H1 (cell line): ENCODE measurements around the gene CEP85L. TPM values are rescaled to one million over a fixed set of nuclear protein-coding genes. Genes with fewer than 3 reads are reported as not detected.
A peak's percentile ranks its signal among the peaks of the same experiment; 100 is the strongest.

ENCODE experiments used
- CTCF ChIA-PET: fragments of 300-600 bp; sonication (Branson Sonifier 250); formaldehyde crosslinking; loops from one replicate; lab custom pipeline; 2021; ENCODE audit not compliant: partially characterized antibody; lab: Charles Lee
- POLR2A ChIA-PET: fragments of 300-600 bp; sonication (Branson Sonifier 250); formaldehyde crosslinking; loops from one replicate; lab custom pipeline; 2021; ENCODE audit warnings: inconsistent platforms; ENCODE audit not compliant: partially characterized antibody; lab: Charles Lee
- DNase-seq, 2 experiments: peaks; one replicate each; pipeline versions ENCODE4 v3.0.0 to v3.0.0-alpha.2; 2010 to 2022; ENCODE audit warnings: low spot score in 2 of 2, low read depth in 1 of 2, mixed read lengths in 1 of 2
- FAIRE-seq: peaks from 2 replicates; lab custom pipeline; 2011; peaks lifted over from hg19 to GRCh38; lab: Jason Lieb, UNC
- H2AFZ ChIP-seq: 2 replicates; pipeline ENCODE4 v1.8.1; 2012; ENCODE audit warnings: low read length, inconsistent platforms
- H2AK5ac ChIP-seq: 2 replicates; pipeline ENCODE4 v1.6.1; 2013; ENCODE audit warnings: low read depth, low read length
- H2BK120ac ChIP-seq: replicated peaks from 2 replicates; pipeline ENCODE3; 2013; ENCODE audit warnings: low read depth, low read length, inconsistent platforms
- H2BK12ac ChIP-seq: 2 replicates; pipeline ENCODE4 v1.6.1; 2013; ENCODE audit warnings: low read depth, low read length
- H2BK15ac ChIP-seq: 2 replicates; pipeline ENCODE4 v1.6.1; 2013; ENCODE audit warnings: low read length
- H2BK20ac ChIP-seq: 2 replicates; pipeline ENCODE4 v1.6.1; 2013; ENCODE audit warnings: low read length
- H2BK5ac ChIP-seq: 2 replicates; pipeline ENCODE4 v1.6.1; 2013; ENCODE audit warnings: low read depth, low read length
- H3K14ac ChIP-seq: 2 replicates; pipeline ENCODE4 v1.6.1; 2013; ENCODE audit warnings: inconsistent platforms; ENCODE audit not compliant: insufficient read length
- H3K18ac ChIP-seq: 2 replicates; pipeline ENCODE4 v1.6.1; 2013; ENCODE audit warnings: low read length; ENCODE audit errors: extremely low read depth
- H3K23ac ChIP-seq: 2 replicates; pipeline ENCODE4 v1.6.1; 2013; ENCODE audit warnings: inconsistent platforms; ENCODE audit not compliant: insufficient read length
- H3K23me2 ChIP-seq: 2 replicates; pipeline ENCODE4 v1.6.1; 2013; ENCODE audit warnings: low read depth, low read length
- H3K27ac ChIP-seq: 2 replicates; pipeline ENCODE4 v1.6.1; 2011; ENCODE audit warnings: low read depth, low read length, inconsistent platforms
- H3K27me3 ChIP-seq, 4 experiments: replicated peaks in 1 of 4; 1 replicate in 1 of 4; 2 replicates in 3 of 4; pipeline versions ENCODE4 v1.6.1 to v1.8.1; 2011 to 2013; ENCODE audit warnings: low read length in 3 of 4, mild to moderate bottlenecking in 3 of 4, inconsistent platforms in 2 of 4, mixed read lengths in 2 of 4, moderate library complexity in 1 of 4; ENCODE audit not compliant: control insufficient read depth in 3 of 4, insufficient read depth in 3 of 4; ENCODE audit errors: extremely low read depth in 1 of 4
- H3K36me3 ChIP-seq, 4 experiments: 2 replicates each; pipeline versions ENCODE4 v1.6.1 to v1.8.1; 2011 to 2013; ENCODE audit warnings: mild to moderate bottlenecking in 4 of 4, low read length in 3 of 4, moderate library complexity in 2 of 4, control low read depth in 1 of 4, inconsistent platforms in 1 of 4; ENCODE audit not compliant: insufficient read depth in 4 of 4, control insufficient read depth in 2 of 4
- H3K4ac ChIP-seq: replicated peaks from 2 replicates; pipeline ENCODE3; 2013; ENCODE audit warnings: low read length, low read depth, mixed read lengths, inconsistent platforms; ENCODE audit not compliant: insufficient read length
- H3K4me1 ChIP-seq, 4 experiments: replicated peaks in 1 of 4; 1 replicate in 1 of 4; 2 replicates in 3 of 4; pipeline versions ENCODE4 v1.6.1 to v1.8.1; 2011 to 2013; ENCODE audit warnings: low read length in 3 of 4, inconsistent platforms in 2 of 4, mixed read lengths in 1 of 4; ENCODE audit not compliant: insufficient read depth in 4 of 4, control insufficient read depth in 3 of 4
- H3K4me2 ChIP-seq, 2 experiments: 2 replicates each; pipeline versions ENCODE4 v1.6.1 to v1.8.1; 2011 to 2013; ENCODE audit warnings: low read depth in 2 of 2, low read length in 2 of 2, control low read depth in 1 of 2, inconsistent platforms in 1 of 2, mild to moderate bottlenecking in 1 of 2; ENCODE audit not compliant: insufficient read depth in 1 of 2
- H3K4me3 ChIP-seq, 4 experiments: fragments of 200-600, 300-600 bp in 1 of 4; sonication (generic), shearing (Covaris generic), sonication (Bioruptor Twin) in 1 of 4; 2 replicates each; pipeline versions ENCODE4 v1.5.1 to v1.8.1; 2011 to 2016; ENCODE audit warnings: low read length in 4 of 4, low read depth in 3 of 4, control low read depth in 2 of 4, inconsistent platforms in 2 of 4, mild to moderate bottlenecking in 2 of 4, mixed read lengths in 1 of 4, moderate library complexity in 1 of 4; ENCODE audit not compliant: insufficient read depth in 2 of 4; ENCODE audit errors: extremely low read depth in 1 of 4
- H3K56ac ChIP-seq: replicated peaks from 2 replicates; pipeline ENCODE3; 2013; ENCODE audit warnings: low read depth, mild to moderate bottlenecking, mixed read lengths, low read length, inconsistent platforms; ENCODE audit not compliant: insufficient read length
- H3K79me1 ChIP-seq: 2 replicates; pipeline ENCODE4 v1.6.1; 2013; ENCODE audit warnings: low read depth, low read length, control low read depth
- H3K79me2 ChIP-seq, 2 experiments: 2 replicates each; pipeline versions ENCODE4 v1.6.1 to v1.8.1; 2012 to 2013; ENCODE audit warnings: low read length in 2 of 2, mild to moderate bottlenecking in 2 of 2, inconsistent platforms in 1 of 2; ENCODE audit not compliant: insufficient read depth in 2 of 2, control insufficient read depth in 1 of 2
- H3K9ac ChIP-seq, 4 experiments: replicated peaks in 1 of 4; 1 replicate in 1 of 4; 2 replicates in 3 of 4; pipeline versions ENCODE4 v1.6.1 to v1.8.1; 2011 to 2013; ENCODE audit warnings: low read depth in 3 of 4, low read length in 3 of 4, control low read depth in 2 of 4, mild to moderate bottlenecking in 2 of 4, moderate library complexity in 2 of 4, inconsistent platforms in 1 of 4; ENCODE audit errors: extremely low read depth in 1 of 4
- H3K9me3 ChIP-seq, 2 experiments: 2 replicates each; pipeline versions ENCODE4 v1.6.1 to v1.8.1; 2012 to 2013; ENCODE audit warnings: mild to moderate bottlenecking in 2 of 2, moderate library complexity in 2 of 2, control low read depth in 1 of 2, inconsistent platforms in 1 of 2, low read depth in 1 of 2, low read length in 1 of 2, mixed read lengths in 1 of 2; ENCODE audit not compliant: insufficient read depth in 2 of 2
- H4K20me1 ChIP-seq, 2 experiments: replicated peaks in 1 of 2; 2 replicates each; pipeline versions ENCODE3 to v1.8.1; 2011 to 2013; ENCODE audit warnings: inconsistent platforms in 2 of 2, low read length in 2 of 2, mild to moderate bottlenecking in 1 of 2; ENCODE audit not compliant: insufficient read depth in 2 of 2, control insufficient read depth in 1 of 2
- H4K5ac ChIP-seq: 2 replicates; pipeline ENCODE4 v1.6.1; 2013; ENCODE audit warnings: low read length, low read depth, mixed read lengths, inconsistent platforms; ENCODE audit not compliant: insufficient read length
- H4K8ac ChIP-seq: 2 replicates; pipeline ENCODE4 v1.8.0; 2013; ENCODE audit warnings: mild to moderate bottlenecking, moderate library complexity, low read length, inconsistent platforms; ENCODE audit not compliant: insufficient read depth; ENCODE audit errors: extremely low read depth
- H4K91ac ChIP-seq: replicated peaks from 2 replicates; pipeline ENCODE3; 2013; ENCODE audit warnings: low read length, mixed read lengths, inconsistent platforms; ENCODE audit not compliant: insufficient read length
- PHF8 ChIP-seq: fragments of 200-600 bp; sonication (generic); conservative IDR thresholded peaks from 2 replicates; pipeline ENCODE4 v1.7.1; 2012; ENCODE audit warnings: low read depth, mild to moderate bottlenecking, inconsistent platforms, low read length, moderate library complexity
- WGBS, 2 experiments: shearing (Covaris generic) in 1 of 2; methylation state at CpG; one replicate each; pipeline versions ENCODE4 v1.1.6 to v1.1.7; 2013 to 2015; ENCODE audit warnings: low lambda C conversion rate in 2 of 2, mixed read lengths in 2 of 2, inconsistent platforms in 1 of 2, low coverage in 1 of 2, missing lambda C conversion rate in 1 of 2; ENCODE audit not compliant: insufficient replicate concordance in 2 of 2, insufficient coverage in 1 of 2, insufficient read length in 1 of 2; ENCODE audit errors: extremely low coverage in 1 of 2, missing lambda C conversion rate in 1 of 2; 5-methylcytosine and 5-hydroxymethylcytosine counted together
- polyA plus RNA-seq, 7 experiments: library from polyadenylated mRNA; depleted of rRNA in 3 of 7; stranded (reverse) in 5 of 7; unstranded in 2 of 7; fragments of >200 nt in 5 of 7; fragments of 200-250 nt in 2 of 7; gene quantifications; 1 replicate in 5 of 7; 2 replicates in 1 of 7; 4 replicates in 1 of 7; pipeline versions ENCODE4 v1.2.1 to v1.2.3, GENCODE V29; 2011 to 2013; ENCODE audit warnings: missing spikeins in 2 of 7, mixed read lengths in 2 of 7
- total RNA-seq: library from RNA; stranded (reverse); fragmentation: NEBNext Ultra II Directional; extraction: Animal tissue kit (Norgen Biotek cat#: 25700); gene quantifications from 2 replicates; pipeline ENCODE4 v1.2.1, GENCODE V29; 2021

CEP85L gene
- total and polyA plus RNA-seq, 2 of the 8 experiments (the other 6 are each of a cell fraction or from before 2014, with no cell fraction given) = 3.2 to 27.6 TPM

DNA sequence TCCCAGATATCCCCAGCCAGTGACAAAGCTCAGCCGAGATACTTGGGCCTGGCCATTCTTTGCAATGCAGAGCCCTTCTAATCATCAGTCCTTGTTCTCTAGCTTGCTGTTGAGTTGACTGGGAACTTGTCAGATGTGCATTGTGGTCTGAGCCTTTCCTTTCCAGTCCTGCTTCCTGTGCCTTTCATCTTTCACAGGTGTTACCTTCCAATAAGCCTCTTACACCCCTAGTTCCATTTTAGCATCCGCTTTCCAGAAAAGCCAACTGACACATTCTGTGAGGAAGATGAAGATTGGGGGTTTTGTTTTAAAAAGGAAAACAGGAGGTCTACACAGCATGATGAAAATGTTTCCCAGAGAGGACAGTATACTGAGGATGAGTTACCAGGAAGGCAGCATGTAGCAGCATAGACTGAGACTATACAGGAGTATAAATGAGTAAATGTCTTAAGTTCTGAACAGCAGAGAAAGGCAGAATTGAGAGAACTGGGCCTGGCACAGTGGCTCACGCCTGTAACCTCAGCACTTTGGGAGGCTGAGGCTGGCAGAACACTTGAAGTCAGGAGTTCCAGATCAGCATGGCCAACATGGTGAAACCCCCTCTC, 5.6 kb upstream of the CEP85L start:
- Histone ChIP-seq H3K27ac (no peak overlapping the region), H3K79me2 (no peaks in the 10 kb centered on the region), H2BK120ac (no peak overlapping the region), H2BK12ac (no peak overlapping the region), H2BK5ac (no peak overlapping the region), H4K91ac (no peak overlapping the region), H4K8ac (no peak overlapping the region), H4K20me1 (no peaks in the 10 kb centered on the region), H3K4ac (no peak overlapping the region), H3K23ac (no peak overlapping the region), H3K14ac (no peak overlapping the region), H2AK5ac (no peak overlapping the region), H2BK20ac (no peak overlapping the region), H3K9me3 (no peaks in the 10 kb centered on the region), H3K4me2 (no peak overlapping the region), H3K18ac (no peak overlapping the region), H3K56ac (no peak overlapping the region), H3K9ac (no peak overlapping the region; a peak in 1 of 7 replicates), H2BK15ac (no peak overlapping the region), H3K36me3 (no peaks in the 10 kb centered on the region), H3K23me2 (no peaks in the 10 kb centered on the region), H2AFZ (0 out of 2 replicates have a peak overlapping the region, but pooled peaks have one; percentile 23), H4K5ac (no peak overlapping the region), H3K4me3 (no peak overlapping the region), H3K79me1 (no peaks in the 10 kb centered on the region), H3K4me1 (peaks cover 2 to 5% (median 2%) of the 10 kb centered on the region in 4 experiments; a peak in 5 of 7 replicates), H3K27me3 (no peaks in the 10 kb centered on the region)
- ChIA-PET CTCF (interaction anchor here (1.2 to 1.5 kb wide), 3 partner anchors 23 to 92 kb away, joined by 3 to 4 read pairs (median 3); no protein-coding TSS in a partner anchor), POLR2A (interaction anchor here (0.6 to 0.7 kb wide), 2 partner anchors 17 to 24 kb away, joined by 3 read pairs; no protein-coding TSS in a partner anchor)
- no peak for FAIRE-seq
- WGBS, 2 experiments = 86% methylated on average over 3 of the region's 3 CpGs; no CpG with 5 or more reads in 1 of the 2 experiments
- no peak for TF ChIP-seq PHF8
- no peak for DNase-seq
